ENCODE results near the gene LIN54. TPM values are rescaled to one million over a fixed set of nuclear protein-coding genes. Genes with fewer than 3 reads are reported as not detected.

LIN54 gene
- total and polyA plus RNA-seq, 2 of the 13 experiments (the other 11 are each of a cell fraction or from before 2014, with no cell fraction given): 25.2 to 32.9 TPM

GRCh38 chr4:82989575-82990429, 20.8 kb downstream of the LIN54 start (continued):
- TF ChIP-seq SOX6 (IDR thresholded peaks at IDR 0.05) (no peak), SOX6 (CRISPR knock-in tag; IDR thresholded peaks at IDR 0.05) (no peak), NFE2L1 (CRISPR knock-in tag; IDR thresholded peaks at IDR 0.05; ENCODE audit: borderline replicate concordance) (no peak)

GRCh38 chr4:82988323-82988832, 22.2 kb downstream of the LIN54 start:
- H3K9me3 ChIP-seq (ENCODE audit: low read length): no peaks in the 10 kb centered on the region
- 87% methylated on average over 2 of the region's 2 CpGs for WGBS (ENCODE audit: low lambda C conversion rate)
- H3K27me3 ChIP-seq (ENCODE audit: control insufficient read depth in 1 of 2, insufficient read depth in 2 of 2, low read length in 2 of 2): no peaks in the 10 kb centered on the region
- in situ Hi-C loops (cut with HindIII; ENCODE audit: extremely low pct_ligation_motif_present, low pct_unique_long_range_greater_than_20kb) (no loop called here), intact Hi-C loops (cut with micrococcal nuclease; ENCODE audit: unreplicated experiment) (no loop called here)
- CTCF ChIA-PET (ENCODE audit: low intra/inter-chr PET ratio, low total read pairs): no interaction called here
- ATAC-seq (no peak), FAIRE-seq (no peak), DNase-seq (ENCODE audit: low spot score) (no peak)
- no peak overlapping the region for H3K4me3 ChIP-seq (replicated peaks in 1 of 3; ENCODE audit: insufficient read depth in 1 of 3, low read depth in 2 of 3, low read length in 3 of 3)
- no TSS peak for BruUV-seq (replicated peaks)
- no peak overlapping the region for H3K9ac ChIP-seq (ENCODE audit: insufficient read depth, low read depth, low read length)
- H3K27ac ChIP-seq (ENCODE audit: extremely low read length, insufficient read depth, low read length): no peak overlapping the region
- peaks cover 1 to 12% of the 10 kb centered on the region in 2 experiments; a peak in 3 of 5 replicates for H3K36me3 ChIP-seq (replicated peaks in 1 of 2; ENCODE audit: control insufficient read depth in 1 of 2, insufficient read depth in 2 of 2, low read length in 2 of 2)
- peaks cover 79% of the 10 kb centered on the region for H3K79me2 ChIP-seq (ENCODE audit: insufficient read depth, low read length)
- H3K4me2 ChIP-seq (ENCODE audit: low read depth, low read length): no peak overlapping the region
- peaks cover 2% of the 10 kb centered on the region; the same call in 1 of the 2 replicates for H4K20me1 ChIP-seq (ENCODE audit: insufficient read depth, low read length)
- POLR2A ChIA-PET: no interaction called here
- no peak overlapping the region for H2AFZ ChIP-seq (ENCODE audit: low read length)
- H3K4me1 ChIP-seq (ENCODE audit: insufficient read depth, low read length): peaks cover 36% of the 10 kb centered on the region
- TF ChIP-seq ZNF784 (CRISPR knock-in tag; IDR thresholded peaks at IDR 0.05; ENCODE audit: borderline replicate concordance): no peak
- TF ChIP-seq HMGXB4 (CRISPR knock-in tag; IDR thresholded peaks at IDR 0.05; ENCODE audit: borderline replicate concordance in 1 of 2, low read depth in 1 of 2): no peak
- no peak for TF ChIP-seq ZNF382 (CRISPR knock-in tag; IDR thresholded peaks at IDR 0.05; ENCODE audit: borderline replicate concordance)
- TF ChIP-seq PITX1 (CRISPR knock-in tag; IDR thresholded peaks at IDR 0.05): no peak
- no peak for TF ChIP-seq ZNF367 (CRISPR knock-in tag; IDR thresholded peaks at IDR 0.05; ENCODE audit: borderline replicate concordance)
- no peak for TF ChIP-seq ZNF570 (CRISPR knock-in tag; IDR thresholded peaks at IDR 0.05; ENCODE audit: borderline replicate concordance)
- TF ChIP-seq RNF219 (CRISPR knock-in tag; IDR thresholded peaks at IDR 0.05): no peak
- no peak for TF ChIP-seq ZNF121 (CRISPR knock-in tag; IDR thresholded peaks at IDR 0.05)
- TF ChIP-seq ZNF513 (CRISPR knock-in tag; conservative IDR thresholded peaks at IDR 0.05): no peak
- no peak for TF ChIP-seq ATF3 (CRISPR knock-in tag; IDR thresholded peaks at IDR 0.05)
- TF ChIP-seq ZNF580 (CRISPR knock-in tag; IDR thresholded peaks at IDR 0.05; ENCODE audit: borderline replicate concordance, low read depth): no peak
